Small intestine (tissue), 7 donors: ENCODE data around the gene ASB4. TPM values are rescaled to one million over a fixed set of nuclear protein-coding genes. Genes with fewer than 3 reads are reported as not detected.

Source experiments
- DNase-seq, 2 donors: peaks; one replicate each; pipeline versions ENCODE4 v3.0.0 to v3.0.0-alpha.2; 2013
- FAIRE-seq: peaks from 2 replicates; lab custom pipeline; 2012; peaks lifted over from hg19 to GRCh38; lab: Jason Lieb, UNC
- H3K27ac ChIP-seq, 3 donors: one replicate each; pipeline ENCODE4 v1.5.1; 2013; ENCODE audit warnings: low read length in 2 of 3, mild to moderate bottlenecking in 2 of 3, control low read depth in 1 of 3, inconsistent platforms in 1 of 3, low read depth in 1 of 3, moderate library complexity in 1 of 3
- H3K27me3 ChIP-seq, 3 donors: one replicate each; pipeline ENCODE4 v1.6.1; 2013; ENCODE audit warnings: low read length in 3 of 3, inconsistent platforms in 1 of 3; ENCODE audit not compliant: control insufficient read depth in 3 of 3, insufficient read depth in 3 of 3
- H3K36me3 ChIP-seq, 3 donors: one replicate each; pipeline ENCODE4 v1.6.1; 2013; ENCODE audit warnings: low read length in 3 of 3, inconsistent platforms in 1 of 3, low read depth in 1 of 3, mild to moderate bottlenecking in 1 of 3, moderate library complexity in 1 of 3; ENCODE audit not compliant: control insufficient read depth in 3 of 3, insufficient read depth in 2 of 3
- H3K4me1 ChIP-seq, 3 donors: one replicate each; pipeline ENCODE4 v1.6.1; 2013; ENCODE audit warnings: low read length in 2 of 3, inconsistent platforms in 1 of 3, low read depth in 1 of 3, mild to moderate bottlenecking in 1 of 3, moderate library complexity in 1 of 3; ENCODE audit not compliant: control insufficient read depth in 3 of 3, insufficient read depth in 2 of 3
- H3K4me3 ChIP-seq, 3 donors: one replicate each; pipeline ENCODE4 v1.5.1; 2013; ENCODE audit warnings: low read length in 3 of 3, control low read depth in 1 of 3, inconsistent platforms in 1 of 3, low read depth in 1 of 3, mild to moderate bottlenecking in 1 of 3, moderate library complexity in 1 of 3
- H3K9me3 ChIP-seq, 2 donors: one replicate each; pipeline ENCODE4 v1.6.1; 2013; ENCODE audit warnings: low read depth in 1 of 2, low read length in 1 of 2; ENCODE audit not compliant: control insufficient read depth in 2 of 2, insufficient read depth in 1 of 2
- WGBS, 3 donors: extraction: QIAGEN DNeasy Blood & Tissue Kit; methylation state at CpG; one replicate each; pipeline ENCODE4 v1.1.7; 2013; 5-methylcytosine and 5-hydroxymethylcytosine counted together
- polyA plus RNA-seq, 4 donors: library from polyadenylated mRNA; stranded (reverse) in 3 of 4; unstranded in 1 of 4; fragments of 200-250 nt in 3 of 4; fragments of 120-200 nt in 1 of 4; gene quantifications; one replicate each; pipeline versions ENCODE4 v1.2.1 to v1.2.3, GENCODE V29; 2013
- donor health status: healthy with polysubstance abuse.
- donor health status: control.
- donor health status: control.
- donor health status: Bipolar disorder and iron deficiency.
- donor health status: healthy.

ASB4 gene
- polyA plus RNA-seq, 4 donors: 0.09 to 1.4 (median 0.38) TPM; not detected in 1

DNA sequence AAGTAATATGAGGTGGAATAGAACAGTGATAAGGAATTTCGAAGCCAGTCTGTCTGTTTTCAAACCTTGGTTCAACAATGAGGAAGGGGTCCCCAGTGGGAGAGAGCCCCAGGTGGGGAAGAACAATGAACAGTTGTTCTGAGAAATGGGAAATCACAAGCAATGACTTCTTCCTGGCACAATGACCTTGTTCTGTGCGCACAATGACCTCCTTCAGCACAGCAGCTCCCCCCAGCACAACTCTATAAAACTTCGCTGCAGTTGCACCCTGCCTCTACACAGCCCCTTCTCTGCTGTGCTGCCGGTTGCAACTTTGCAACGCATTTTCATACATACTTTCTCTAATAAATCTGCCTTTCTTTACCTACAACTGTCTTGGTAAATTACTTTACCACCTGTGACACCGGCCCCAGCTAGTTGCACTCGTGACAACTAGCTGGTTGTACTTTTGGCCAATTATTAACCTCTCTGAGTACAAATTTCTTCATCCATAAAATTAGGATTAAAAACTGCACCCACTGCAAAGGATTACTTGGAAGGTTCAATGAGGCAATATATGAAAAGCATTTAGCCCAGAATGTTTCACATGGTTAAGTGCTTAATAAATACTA lies 40.5 kb downstream of the ASB4 start:
- H3K27ac ChIP-seq: no peak overlapping the region

DNA sequence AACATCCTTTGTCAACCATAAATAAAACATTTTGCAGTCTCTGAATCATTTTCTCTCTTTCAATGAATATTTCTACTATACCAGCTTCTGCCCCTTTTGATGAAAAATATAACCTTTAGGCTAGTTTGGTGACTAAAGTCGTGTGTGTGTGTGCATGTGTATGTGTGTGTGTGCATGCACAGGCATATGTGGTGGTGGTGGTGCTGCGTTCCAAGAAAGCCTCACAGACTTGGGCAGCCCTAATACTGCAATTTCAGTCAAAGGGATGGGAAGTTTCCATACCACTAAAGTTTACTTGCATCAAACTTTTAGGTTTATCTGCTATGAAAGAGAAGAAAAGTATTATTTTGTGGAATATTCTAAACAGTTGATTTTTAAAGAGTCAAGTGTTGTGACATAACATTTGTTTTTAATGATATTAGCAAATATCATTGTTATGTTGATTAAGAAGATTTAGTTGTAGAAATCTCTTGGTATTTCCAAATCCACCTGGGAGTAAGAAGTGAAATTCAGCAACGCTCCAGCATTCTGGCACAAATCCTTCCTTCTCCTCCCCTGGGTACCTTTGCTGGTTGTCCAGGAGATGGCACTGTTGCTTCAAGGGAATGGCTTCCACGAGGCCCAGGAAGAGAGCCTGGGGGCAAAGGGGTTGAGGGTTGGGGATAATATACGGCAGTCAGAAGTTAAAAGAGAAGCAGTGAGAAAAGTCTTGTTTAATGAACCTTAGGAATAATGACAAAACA lies 41.5 kb downstream of the ASB4 start:
- no peak for FAIRE-seq

More for the DNA sequence above, 40.5 kb downstream of the ASB4 start:
- peaks cover 0 to 12% (median 3%) of the 10 kb centered on the region in 3 donors for H3K4me1 ChIP-seq
- no peaks in the 10 kb centered on the region for H3K36me3 ChIP-seq
- H3K9me3 ChIP-seq: no peaks in the 10 kb centered on the region
- no peaks in the 10 kb centered on the region for H3K27me3 ChIP-seq
- DNase-seq (peak; percentile 36 to 46), FAIRE-seq (no peak)
- 40 to 56% (median 49%) methylated on average over 7 of the region's 7 CpGs for whole genome bisulfite sequencing, 3 donors
- H3K4me3 ChIP-seq: no peak overlapping the region

GRCh38 chr7:95527776-95528250 lies 42.1 kb downstream of the ASB4 start:
- H3K4me1 ChIP-seq: peaks cover 0 to 12% (median 3%) of the 10 kb centered on the region in 3 donors
- H3K36me3 ChIP-seq: no peaks in the 10 kb centered on the region
- WGBS, 3 donors: 86 to 93% (median 87%) methylated on average over 23 of the region's 23 CpGs
- FAIRE-seq: no peak
- H3K27me3 ChIP-seq: no peaks in the 10 kb centered on the region
- no peak for DNase-seq
- H3K4me3 ChIP-seq: no peak overlapping the region
- no peaks in the 10 kb centered on the region for H3K9me3 ChIP-seq
- no peak overlapping the region for H3K27ac ChIP-seq

More for the DNA sequence above, 41.5 kb downstream of the ASB4 start:
- Histone ChIP-seq H3K27me3 (no peaks in the 10 kb centered on the region), H3K27ac (no peak overlapping the region), H3K9me3 (no peaks in the 10 kb centered on the region), H3K4me3 (no peak overlapping the region), H3K4me1 (peaks cover 0 to 12% (median 3%) of the 10 kb centered on the region in 3 donors), H3K36me3 (no peaks in the 10 kb centered on the region)
- 18 to 26% (median 20%) methylated on average over 5 of the region's 5 CpGs for WGBS, 3 donors
- peak; percentile 72 to 75 for DNase-seq

DNA sequence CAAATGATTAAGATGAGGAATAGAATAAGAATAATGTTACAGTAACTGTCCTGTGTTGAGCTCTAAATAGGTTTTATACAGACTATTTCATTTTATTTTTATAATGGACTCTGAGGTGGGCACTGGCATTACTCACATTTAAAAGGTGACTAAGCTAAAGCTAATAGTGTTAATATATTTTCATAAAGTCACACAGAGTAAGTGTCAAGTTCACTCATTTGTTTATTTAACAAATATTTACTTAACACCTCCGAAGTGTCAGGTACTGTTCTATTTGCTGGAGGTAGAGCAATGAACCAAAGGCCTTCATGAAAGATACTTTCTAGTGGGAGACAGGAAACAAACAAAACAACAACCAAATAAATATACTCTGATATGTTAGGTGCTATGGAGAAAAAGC lies 44.0 kb downstream of the ASB4 start:
- no peaks in the 10 kb centered on the region for H3K36me3 ChIP-seq
- no peaks in the 10 kb centered on the region for H3K27me3 ChIP-seq
- no peaks in the 10 kb centered on the region for H3K9me3 ChIP-seq
- DNase-seq: no peak
- H3K27ac ChIP-seq: no peak overlapping the region
- no peak overlapping the region for H3K4me3 ChIP-seq
- peaks cover 0 to 12% (median 3%) of the 10 kb centered on the region in 3 donors for H3K4me1 ChIP-seq
- WGBS, 3 donors: 27 to 48% (median 43%) methylated on average over 1 of the region's 1 CpG
- FAIRE-seq: no peak

- 80 to 100% (median 87%) methylated on average over 1 of the region's 1 CpG for WGBS, 3 donors
- peaks cover 0 to 7% (median 3%) of the 10 kb centered on the region in 3 donors for H3K4me1 ChIP-seq
- DNase-seq (no peak), FAIRE-seq (no peak)
- H3K27ac ChIP-seq: no peak overlapping the region
- H3K9me3 ChIP-seq: no peaks in the 10 kb centered on the region
- no peaks in the 10 kb centered on the region for H3K36me3 ChIP-seq
- no peak overlapping the region for H3K4me3 ChIP-seq
- no peaks in the 10 kb centered on the region for H3K27me3 ChIP-seq
Measured at GRCh38 chr7:95530881-95531280, 45.1 kb downstream of the ASB4 start.

- H3K36me3 ChIP-seq: no peaks in the 10 kb centered on the region
- DNase-seq (no peak), FAIRE-seq (no peak)
- H3K4me1 ChIP-seq: peaks cover 0 to 6% (median 4%) of the 10 kb centered on the region in 3 donors
- H3K27ac ChIP-seq: no peak overlapping the region
- H3K4me3 ChIP-seq: no peak overlapping the region
- no peaks in the 10 kb centered on the region for H3K27me3 ChIP-seq
- WGBS, 3 donors: 31 to 49% (median 46%) methylated on average over 3 of the region's 3 CpGs
- no peaks in the 10 kb centered on the region for H3K9me3 ChIP-seq
Measured at GRCh38 chr7:95531605-95532219, 46.0 kb downstream of the ASB4 start.

DNA sequence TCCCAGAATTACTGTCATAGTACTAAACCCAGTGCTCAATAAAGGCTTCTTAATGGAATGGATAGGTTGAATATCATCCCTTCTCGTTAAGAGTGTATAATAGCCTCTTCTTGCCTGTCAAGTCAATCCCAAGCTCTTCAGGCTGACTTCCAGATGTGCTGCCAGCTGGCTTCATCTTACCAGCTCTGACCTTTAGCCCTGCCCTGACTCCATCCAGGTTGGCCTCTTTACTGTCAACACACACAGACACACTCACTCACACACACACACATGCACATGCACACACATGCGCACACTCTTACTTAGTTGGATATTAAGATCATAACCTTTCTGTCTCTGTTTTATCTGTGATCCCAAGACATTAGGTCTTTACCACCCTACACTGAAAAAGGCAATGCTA lies 49.1 kb downstream of the ASB4 start:
- Histone ChIP-seq H3K4me1 (peaks cover 0 to 23% (median 11%) of the 10 kb centered on the region in 3 donors), H3K9me3 (no peaks in the 10 kb centered on the region), H3K36me3 (no peaks in the 10 kb centered on the region), H3K4me3 (no peak overlapping the region), H3K27me3 (no peaks in the 10 kb centered on the region), H3K27ac (no peak overlapping the region)
- DNase-seq: peak in 1 of 2 donors; percentile 29
- WGBS, 3 donors: 69 to 73% (median 70%) methylated on average over 2 of the region's 2 CpGs
- FAIRE-seq: no peak

DNA sequence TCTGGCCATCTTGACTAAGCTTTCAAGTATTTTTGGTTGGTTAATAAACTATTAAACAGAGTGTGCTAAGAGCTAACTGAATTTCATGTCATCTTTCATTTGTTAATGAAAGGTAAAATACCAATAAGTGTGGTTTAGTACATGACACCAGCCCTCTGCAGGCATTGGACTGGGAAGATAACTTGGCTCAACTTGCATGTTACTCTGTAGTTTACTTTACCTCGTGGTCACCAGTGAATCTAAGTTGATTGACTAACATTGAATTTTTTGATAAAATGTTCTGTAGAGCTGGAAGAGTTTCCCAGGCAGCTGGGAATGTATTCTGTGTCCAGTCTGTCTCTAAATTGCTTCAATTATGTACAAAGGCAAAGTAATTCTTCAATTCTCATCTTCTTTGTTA lies 49.9 kb downstream of the ASB4 start:
- H3K9me3 ChIP-seq: no peaks in the 10 kb centered on the region
- WGBS, 3 donors: 22 to 40% (median 38%) methylated on average over 1 of the region's 1 CpG
- no peak overlapping the region for H3K4me3 ChIP-seq
- H3K27me3 ChIP-seq: no peaks in the 10 kb centered on the region
- no peak overlapping the region for H3K27ac ChIP-seq
- DNase-seq: no peak
- no peak for FAIRE-seq
- no peaks in the 10 kb centered on the region for H3K36me3 ChIP-seq
- peaks cover 0 to 23% (median 11%) of the 10 kb centered on the region in 3 donors for H3K4me1 ChIP-seq
